PFSK-1 (cell line): Measurements from ENCODE around the gene TEX38.

Source experiments
- FOXP2 ChIP-seq: optimal IDR thresholded peaks from 2 replicates; pipeline ENCODE3; 2011; ENCODE audit warnings: borderline replicate concordance, control low read depth, inconsistent platforms; ENCODE audit not compliant: insufficient read depth; ENCODE audit errors: extremely low read length, extremely low read depth
- POLR2AphosphoS5 ChIP-seq: IDR thresholded peaks from 2 replicates; pipeline ENCODE4 v1.6.1; 2012; ENCODE audit warnings: low read depth, mild to moderate bottlenecking, control low read depth, low read length, moderate library complexity
- SIN3A ChIP-seq: IDR thresholded peaks from 2 replicates; pipeline ENCODE4 v1.6.1; 2012; ENCODE audit warnings: mild to moderate bottlenecking, low read length, moderate library complexity, borderline replicate concordance; ENCODE audit not compliant: insufficient read depth
- TAF1 ChIP-seq: IDR thresholded peaks from 2 replicates; pipeline ENCODE4 v1.6.1; 2012; ENCODE audit warnings: low read length, control low read depth, borderline replicate concordance; ENCODE audit not compliant: insufficient read depth
- TF ChIP-seq, protein P1 (sequence below), 2 experiments: IDR thresholded peaks; 2 replicates each; pipeline versions ENCODE4 v1.6.1 to v1.8.0; 2011 to 2012; ENCODE audit warnings: low read depth in 2 of 2, low read length in 2 of 2, control low read depth in 1 of 2, inconsistent platforms in 1 of 2, mild to moderate bottlenecking in 1 of 2, moderate library complexity in 1 of 2; ENCODE audit not compliant: insufficient read depth in 1 of 2

The TEX38 gene

GRCh38 chr1:46689356-46689755, 17.7 kb downstream of the TEX38 start:
- TF ChIP-seq SIN3A (no peak), FOXP2 (no peak), TAF1 (no peak), POLR2AphosphoS5 (no peak)
- TF ChIP-seq, protein P1, sequence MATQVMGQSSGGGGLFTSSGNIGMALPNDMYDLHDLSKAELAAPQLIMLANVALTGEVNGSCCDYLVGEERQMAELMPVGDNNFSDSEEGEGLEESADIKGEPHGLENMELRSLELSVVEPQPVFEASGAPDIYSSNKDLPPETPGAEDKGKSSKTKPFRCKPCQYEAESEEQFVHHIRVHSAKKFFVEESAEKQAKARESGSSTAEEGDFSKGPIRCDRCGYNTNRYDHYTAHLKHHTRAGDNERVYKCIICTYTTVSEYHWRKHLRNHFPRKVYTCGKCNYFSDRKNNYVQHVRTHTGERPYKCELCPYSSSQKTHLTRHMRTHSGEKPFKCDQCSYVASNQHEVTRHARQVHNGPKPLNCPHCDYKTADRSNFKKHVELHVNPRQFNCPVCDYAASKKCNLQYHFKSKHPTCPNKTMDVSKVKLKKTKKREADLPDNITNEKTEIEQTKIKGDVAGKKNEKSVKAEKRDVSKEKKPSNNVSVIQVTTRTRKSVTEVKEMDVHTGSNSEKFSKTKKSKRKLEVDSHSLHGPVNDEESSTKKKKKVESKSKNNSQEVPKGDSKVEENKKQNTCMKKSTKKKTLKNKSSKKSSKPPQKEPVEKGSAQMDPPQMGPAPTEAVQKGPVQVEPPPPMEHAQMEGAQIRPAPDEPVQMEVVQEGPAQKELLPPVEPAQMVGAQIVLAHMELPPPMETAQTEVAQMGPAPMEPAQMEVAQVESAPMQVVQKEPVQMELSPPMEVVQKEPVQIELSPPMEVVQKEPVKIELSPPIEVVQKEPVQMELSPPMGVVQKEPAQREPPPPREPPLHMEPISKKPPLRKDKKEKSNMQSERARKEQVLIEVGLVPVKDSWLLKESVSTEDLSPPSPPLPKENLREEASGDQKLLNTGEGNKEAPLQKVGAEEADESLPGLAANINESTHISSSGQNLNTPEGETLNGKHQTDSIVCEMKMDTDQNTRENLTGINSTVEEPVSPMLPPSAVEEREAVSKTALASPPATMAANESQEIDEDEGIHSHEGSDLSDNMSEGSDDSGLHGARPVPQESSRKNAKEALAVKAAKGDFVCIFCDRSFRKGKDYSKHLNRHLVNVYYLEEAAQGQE (IDR thresholded peaks at IDR 0.05; ENCODE audit: insufficient read depth in 1 of 2, low read depth in 2 of 2, low read length in 2 of 2) = no peak

- TF ChIP-seq, protein P1 (IDR thresholded peaks at IDR 0.05; ENCODE audit: insufficient read depth in 1 of 2, low read depth in 2 of 2, low read length in 2 of 2) = no peak
- TF ChIP-seq POLR2AphosphoS5 (no peak), FOXP2 (no peak), SIN3A (no peak), TAF1 (no peak)
These were observed 18.2 kb downstream of the TEX38 start for GRCh38 chr1:46689897-46690296.

DNA sequence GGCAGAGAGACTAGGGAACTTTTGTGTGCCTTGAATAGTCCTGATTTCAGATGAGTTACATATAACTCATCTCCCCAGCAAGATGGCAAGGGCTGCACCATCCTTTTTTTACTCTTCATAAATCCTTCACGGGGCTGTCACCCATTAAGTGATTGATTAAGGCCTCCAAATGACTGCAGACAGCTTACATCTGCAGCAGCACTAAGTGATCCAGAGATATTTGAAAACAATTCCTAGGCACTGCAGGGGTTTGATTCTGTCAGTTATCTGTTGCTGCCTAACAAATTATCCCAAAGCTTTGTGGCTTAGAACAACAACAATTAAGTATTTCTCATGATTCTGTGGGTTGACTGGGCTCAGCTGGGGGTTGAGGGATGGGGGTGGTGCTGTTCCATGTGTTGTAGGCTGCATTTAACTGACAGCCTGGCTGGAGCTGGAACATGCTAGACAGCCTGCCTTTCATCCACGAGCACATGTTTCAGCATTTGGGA, 19.3 kb downstream of the TEX38 start:
- no peak for TF ChIP-seq FOXP2

GRCh38 chr1:46691997-46692790, 20.5 kb downstream of the TEX38 start:
- TF ChIP-seq TAF1 = no peak
- TF ChIP-seq FOXP2 = no peak
- no peak for TF ChIP-seq POLR2AphosphoS5
- TF ChIP-seq, protein P1 (IDR thresholded peaks at IDR 0.05; ENCODE audit: insufficient read depth in 1 of 2, low read depth in 2 of 2, low read length in 2 of 2) = no peak
- TF ChIP-seq SIN3A = no peak

- TF ChIP-seq POLR2AphosphoS5 (no peak), FOXP2 (no peak), TAF1 (no peak), SIN3A (no peak)
- TF ChIP-seq, protein P1 (IDR thresholded peaks at IDR 0.05; ENCODE audit: insufficient read depth in 1 of 2, low read depth in 2 of 2, low read length in 2 of 2) = no peak
These were observed 21.4 kb downstream of the TEX38 start for GRCh38 chr1:46692811-46693770.
